ENCODE measurements around the gene GPR156. TPM values are rescaled to one million over a fixed set of nuclear protein-coding genes. Genes with fewer than 3 reads are reported as not detected.

Gene GPR156
- polyA plus RNA-seq, 1 donor from 2014 or later, result 0.22 TPM

GRCh38 chr3:120311863-120312794 is 27.1 kb upstream of the GPR156 start:
- Histone ChIP-seq H3K9ac (ENCODE audit: low read length) (no peak overlapping the region), H3K9me3 (ENCODE audit: low read length) (peaks cover 5% of the 10 kb centered on the region), H3K4me3 (ENCODE audit: low read length) (no peak overlapping the region), H3K4me2 (ENCODE audit: low read length) (no peak overlapping the region), H3K36me3 (ENCODE audit: insufficient read depth, low read length) (no peaks in the 10 kb centered on the region), H3K27ac (ENCODE audit: low read length) (no peak overlapping the region), H4K20me1 (ENCODE audit: insufficient read depth) (no peaks in the 10 kb centered on the region), H2AFZ (ENCODE audit: low read depth, low read length) (no peak overlapping the region), H3K79me2 (replicated peaks; ENCODE audit: insufficient read depth, low read length) (no peaks in the 10 kb centered on the region), H3K27me3 (ENCODE audit: insufficient read depth, low read depth, low read length) (no peaks in the 10 kb centered on the region), H3K9me2 (ENCODE audit: insufficient read depth, low read length) (no peaks in the 10 kb centered on the region), H3F3A (ENCODE audit: insufficient read depth, low read length, poor library complexity, severe bottlenecking) (no peaks in the 10 kb centered on the region)
- TF ChIP-seq CTCF (IDR thresholded peaks at IDR 0.05; ENCODE audit: poor library complexity, severe bottlenecking) (no peak), REST (IDR thresholded peaks at IDR 0.05; ENCODE audit: borderline replicate concordance) (no peak), TAF1 (IDR thresholded peaks at IDR 0.05; ENCODE audit: low read depth) (no peak), EZH2 (IDR thresholded peaks at IDR 0.05; ENCODE audit: borderline replicate concordance, insufficient read depth, low read length, poor library complexity, severe bottlenecking) (no peak), SMC3 (conservative IDR thresholded peaks at IDR 0.05; ENCODE audit: poor library complexity) (no peak), RAD21 (conservative IDR thresholded peaks at IDR 0.05) (no peak), EP300 (conservative IDR thresholded peaks at IDR 0.05; ENCODE audit: poor library complexity, severe bottlenecking) (no peak), POLR2AphosphoS5 (IDR thresholded peaks at IDR 0.05) (no peak), MXI1 (conservative IDR thresholded peaks at IDR 0.05; ENCODE audit: poor library complexity, severe bottlenecking) (no peak)

- no peak overlapping the region for H3K4me3 ChIP-seq (ENCODE audit: low read length)
- H3F3A ChIP-seq (ENCODE audit: insufficient read depth, low read length, poor library complexity, severe bottlenecking), result no peaks in the 10 kb centered on the region
- H3K27me3 ChIP-seq (ENCODE audit: insufficient read depth, low read depth, low read length), result no peaks in the 10 kb centered on the region
- H3K9ac ChIP-seq (ENCODE audit: low read length), result no peak overlapping the region
- H3K79me2 ChIP-seq (replicated peaks; ENCODE audit: insufficient read depth, low read length), result no peaks in the 10 kb centered on the region
- H3K9me2 ChIP-seq (ENCODE audit: insufficient read depth, low read length), result no peaks in the 10 kb centered on the region
- no peak for TF ChIP-seq RAD21 (conservative IDR thresholded peaks at IDR 0.05)
- TF ChIP-seq POLR2AphosphoS5 (IDR thresholded peaks at IDR 0.05), result no peak
- H3K4me2 ChIP-seq (ENCODE audit: low read length), result no peak overlapping the region
- H3K36me3 ChIP-seq (ENCODE audit: insufficient read depth, low read length), result no peaks in the 10 kb centered on the region
- no peak overlapping the region for H3K27ac ChIP-seq (ENCODE audit: low read length)
- no peak overlapping the region for H2AFZ ChIP-seq (ENCODE audit: low read depth, low read length)
- H3K9me3 ChIP-seq (ENCODE audit: low read length), result no peaks in the 10 kb centered on the region
- no peaks in the 10 kb centered on the region for H4K20me1 ChIP-seq (ENCODE audit: insufficient read depth)
Observed at GRCh38 chr3:120306519-120307455, 21.8 kb upstream of the GPR156 start.
